Epithelial cell of esophagus (primary cell): ENCODE data around the gene ZNF470.

Source experiments
- DNase-seq: peaks from one replicate; pipeline ENCODE4 v3.0.0; 2010; ENCODE audit warnings: low read depth
- H3K4me3 ChIP-seq: 2 replicates; pipeline ENCODE4 v1.5.1; 2011; ENCODE audit warnings: mild to moderate bottlenecking, low read length, control low read depth
- TF ChIP-seq, protein P1 (sequence below): IDR thresholded peaks from 2 replicates; pipeline ENCODE4 v1.5.1; 2011; ENCODE audit warnings: low read depth, mild to moderate bottlenecking, low read length, control low read depth, inconsistent platforms; ENCODE audit not compliant: insufficient read depth; ENCODE audit errors: missing control alignments

Gene ZNF470

DNA sequence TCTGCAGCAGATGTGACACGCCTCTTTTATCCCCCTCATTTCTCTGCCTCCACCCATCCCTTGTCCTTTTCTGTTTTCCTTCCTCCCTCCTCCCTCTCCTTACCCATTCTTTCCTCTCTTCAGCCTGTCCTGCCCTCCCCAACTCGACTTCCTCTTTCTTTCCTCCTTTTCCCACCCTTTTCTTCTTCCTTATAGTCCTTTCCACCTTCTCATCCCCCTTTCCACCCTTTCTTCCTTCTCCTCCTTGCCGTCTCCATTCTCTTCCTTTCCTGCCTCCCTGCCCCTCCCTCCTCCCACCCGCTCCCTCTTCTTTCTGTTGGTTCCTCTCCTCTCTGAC lies 27.1 kb downstream of the ZNF470 start:
- TF ChIP-seq, protein P1, sequence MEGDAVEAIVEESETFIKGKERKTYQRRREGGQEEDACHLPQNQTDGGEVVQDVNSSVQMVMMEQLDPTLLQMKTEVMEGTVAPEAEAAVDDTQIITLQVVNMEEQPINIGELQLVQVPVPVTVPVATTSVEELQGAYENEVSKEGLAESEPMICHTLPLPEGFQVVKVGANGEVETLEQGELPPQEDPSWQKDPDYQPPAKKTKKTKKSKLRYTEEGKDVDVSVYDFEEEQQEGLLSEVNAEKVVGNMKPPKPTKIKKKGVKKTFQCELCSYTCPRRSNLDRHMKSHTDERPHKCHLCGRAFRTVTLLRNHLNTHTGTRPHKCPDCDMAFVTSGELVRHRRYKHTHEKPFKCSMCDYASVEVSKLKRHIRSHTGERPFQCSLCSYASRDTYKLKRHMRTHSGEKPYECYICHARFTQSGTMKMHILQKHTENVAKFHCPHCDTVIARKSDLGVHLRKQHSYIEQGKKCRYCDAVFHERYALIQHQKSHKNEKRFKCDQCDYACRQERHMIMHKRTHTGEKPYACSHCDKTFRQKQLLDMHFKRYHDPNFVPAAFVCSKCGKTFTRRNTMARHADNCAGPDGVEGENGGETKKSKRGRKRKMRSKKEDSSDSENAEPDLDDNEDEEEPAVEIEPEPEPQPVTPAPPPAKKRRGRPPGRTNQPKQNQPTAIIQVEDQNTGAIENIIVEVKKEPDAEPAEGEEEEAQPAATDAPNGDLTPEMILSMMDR: no peak
- DNase-seq: no peak
- peak overlapping the region; percentile 92 for H3K4me3 ChIP-seq

DNA sequence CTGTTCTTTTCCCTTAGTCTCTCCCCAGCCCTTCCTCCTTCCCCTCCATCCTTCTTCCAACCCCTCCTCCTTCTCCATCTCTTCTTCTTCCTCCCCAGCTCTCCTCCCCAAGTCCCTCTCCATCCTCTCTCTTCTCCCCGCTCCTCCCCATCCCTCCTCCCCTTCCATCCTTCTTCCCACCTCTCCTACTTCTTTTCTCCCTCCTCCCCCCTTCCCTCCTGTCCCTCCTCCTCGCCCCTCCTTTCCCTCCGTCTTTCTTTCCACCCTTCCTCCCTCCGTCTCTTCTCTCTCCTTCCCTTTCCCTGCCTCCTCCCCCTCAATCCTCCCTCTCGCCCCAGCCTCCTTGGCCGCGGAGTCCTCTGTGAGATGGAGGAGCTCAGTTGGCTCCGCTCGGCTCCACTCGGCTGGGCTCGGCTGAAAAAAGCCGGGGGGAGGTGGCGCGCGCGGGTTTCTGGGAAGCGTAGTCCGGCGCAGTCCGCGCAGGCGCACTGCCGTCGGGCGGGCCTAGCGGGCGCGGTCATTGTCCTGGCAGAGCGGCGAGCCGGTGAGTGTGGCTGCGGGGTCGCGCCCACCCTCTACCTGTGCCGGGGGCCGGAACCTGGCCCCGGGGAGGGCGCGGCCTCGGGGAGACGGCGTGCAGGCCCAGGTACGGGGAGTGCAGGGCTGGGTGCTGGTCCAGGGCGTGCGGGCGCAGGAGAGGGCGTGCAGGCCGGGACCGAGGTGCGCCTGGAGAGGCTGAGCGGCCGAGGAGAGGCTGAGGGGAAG lies 27.7 kb downstream of the ZNF470 start, which contains the start of gene ZNF71:
Gene ZNF71, plus strand, starts transcription at position 520 of the 765 bp plus-strand sequence. CDS start 6,257 bp downstream, outside the sequence.
- TF ChIP-seq, protein P1: no peak
- peak within 1 kb of the TSS; percentile 92 for H3K4me3 ChIP-seq
- peak; percentile 88 for DNase-seq

DNA sequence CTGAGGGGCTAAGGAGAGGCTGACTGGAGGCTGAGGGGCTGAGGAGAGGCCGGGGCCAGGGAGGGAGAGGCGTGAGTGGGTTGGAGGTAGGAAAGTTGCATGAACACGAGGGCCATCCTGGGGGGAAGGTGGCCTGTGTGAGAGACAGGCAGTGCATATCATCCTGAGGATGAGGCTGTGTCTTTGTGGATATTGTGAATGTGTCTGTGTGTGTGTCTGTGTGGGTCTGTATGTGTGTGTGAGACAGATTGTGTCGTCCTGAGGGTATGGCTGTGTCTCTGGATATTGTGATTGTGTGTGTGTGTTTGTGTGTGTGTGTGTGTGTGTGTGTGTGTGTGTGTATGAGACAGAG lies 28.3 kb downstream of the ZNF470 start:
- H3K4me3 ChIP-seq: peak overlapping the region; percentile 92
- TF ChIP-seq, protein P1: no peak
- DNase-seq: no peak

DNA sequence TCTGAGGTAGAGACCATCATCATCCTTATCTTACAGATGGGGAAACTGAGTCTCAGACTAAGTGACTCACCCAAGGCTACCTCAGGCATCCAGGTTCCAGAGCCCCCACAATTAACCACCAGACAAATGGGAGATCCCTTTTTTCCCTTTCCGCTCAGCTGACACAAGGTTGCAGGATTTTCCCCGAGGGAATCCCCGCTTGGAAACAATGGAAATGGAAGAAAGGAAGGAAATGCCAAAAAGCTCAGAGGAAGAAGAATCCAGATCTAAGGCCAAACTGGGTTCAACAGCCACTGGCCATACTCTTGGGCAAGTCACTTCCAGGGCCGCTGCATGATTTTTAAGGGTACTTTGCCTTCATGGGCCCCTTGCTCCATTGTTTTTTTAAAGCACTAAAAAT lies 29.4 kb downstream of the ZNF470 start:
- no peak for DNase-seq

DNA sequence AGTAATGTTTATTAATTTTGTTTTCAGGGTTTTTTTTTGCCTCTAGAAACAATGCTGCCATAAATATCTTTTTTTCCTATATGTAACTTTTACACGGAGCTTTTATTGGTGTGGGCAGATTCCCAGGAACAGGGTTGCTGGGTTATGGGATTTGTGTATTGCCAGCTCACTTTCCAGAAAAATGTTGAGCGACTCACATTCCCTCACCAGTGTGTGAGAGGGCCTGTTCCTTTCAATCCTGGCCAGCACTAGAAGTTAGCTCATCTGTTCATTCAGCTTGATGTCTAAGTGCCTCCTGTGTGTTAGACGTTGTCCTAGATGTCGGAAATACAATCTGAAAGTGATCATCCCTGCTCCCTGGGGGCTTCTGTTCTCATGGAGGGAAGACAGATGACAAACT lies 30.4 kb downstream of the ZNF470 start:
- H3K4me3 ChIP-seq: no peak overlapping the region
- TF ChIP-seq, protein P1: no peak
- no peak for DNase-seq

More for the DNA sequence above, 29.4 kb downstream of the ZNF470 start:
- TF ChIP-seq, protein P1: no peak
- no peak overlapping the region for H3K4me3 ChIP-seq

DNA sequence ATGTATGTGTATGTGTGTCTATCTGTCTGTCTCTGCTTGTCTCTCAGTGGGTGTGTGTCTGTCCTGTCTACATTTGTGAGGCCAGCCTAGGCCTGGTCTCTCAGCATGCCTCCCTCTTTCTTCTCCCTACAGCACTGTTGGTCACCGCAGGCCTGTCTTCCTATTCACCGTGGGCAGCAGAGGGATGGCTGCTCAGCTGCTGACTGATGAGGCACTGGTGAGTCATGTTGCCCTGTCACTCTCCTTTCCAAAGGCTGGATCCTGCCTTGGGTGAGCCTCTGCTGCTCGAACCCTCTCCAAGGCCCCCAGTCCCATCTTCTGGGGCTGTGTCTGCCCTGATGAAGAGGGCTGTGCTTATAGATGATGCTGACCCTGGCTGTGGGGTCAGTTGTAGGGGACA lies 34.1 kb downstream of the ZNF470 start:
- TF ChIP-seq, protein P1: no peak
- peak; percentile 45 for DNase-seq
- H3K4me3 ChIP-seq: no peak overlapping the region

DNA sequence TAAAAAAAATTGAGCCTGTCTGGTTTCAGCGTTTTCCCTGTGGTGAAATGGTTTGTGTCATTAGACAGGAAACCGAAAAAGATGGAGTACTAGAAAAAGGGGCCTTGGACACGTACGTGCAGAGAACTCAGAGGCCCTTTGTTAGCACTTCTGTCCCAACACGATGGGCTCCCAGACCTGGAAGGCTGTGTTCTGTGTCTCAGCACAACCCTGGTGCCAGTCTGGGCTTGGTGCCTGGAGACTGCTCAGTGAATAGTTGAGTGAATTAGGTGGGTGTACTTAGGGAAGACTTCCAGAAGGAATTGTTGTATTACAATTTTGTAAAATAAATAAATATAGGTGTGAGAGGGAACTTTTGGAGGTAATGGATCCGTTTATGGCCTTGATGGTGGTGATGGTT lies 36.6 kb downstream of the ZNF470 start:
- TF ChIP-seq, protein P1: no peak
- H3K4me3 ChIP-seq: no peak overlapping the region
- no peak for DNase-seq
